ENCODE results near the gene CSMD2.

DNA sequence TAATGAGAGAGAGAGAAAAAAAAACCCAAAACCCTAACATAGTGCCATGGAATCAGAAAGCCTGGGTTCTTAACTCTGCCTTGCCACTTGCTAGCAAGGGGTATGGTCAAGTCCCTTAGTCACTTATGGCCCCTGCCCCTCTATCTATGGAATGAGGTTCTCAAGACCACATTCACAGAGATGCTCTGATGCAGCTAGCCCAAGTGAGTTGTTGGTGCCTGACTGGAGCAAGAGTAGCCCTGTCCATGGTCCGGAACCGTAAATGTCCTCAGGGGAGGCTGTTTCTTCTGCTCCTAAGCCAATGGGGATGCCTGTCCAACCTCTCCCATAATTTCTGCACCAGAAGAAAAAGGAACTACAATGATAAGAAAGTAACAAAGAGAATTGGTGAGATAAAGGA, 56.8 kb downstream of the CSMD2 start:
- TF ChIP-seq, protein P1, sequence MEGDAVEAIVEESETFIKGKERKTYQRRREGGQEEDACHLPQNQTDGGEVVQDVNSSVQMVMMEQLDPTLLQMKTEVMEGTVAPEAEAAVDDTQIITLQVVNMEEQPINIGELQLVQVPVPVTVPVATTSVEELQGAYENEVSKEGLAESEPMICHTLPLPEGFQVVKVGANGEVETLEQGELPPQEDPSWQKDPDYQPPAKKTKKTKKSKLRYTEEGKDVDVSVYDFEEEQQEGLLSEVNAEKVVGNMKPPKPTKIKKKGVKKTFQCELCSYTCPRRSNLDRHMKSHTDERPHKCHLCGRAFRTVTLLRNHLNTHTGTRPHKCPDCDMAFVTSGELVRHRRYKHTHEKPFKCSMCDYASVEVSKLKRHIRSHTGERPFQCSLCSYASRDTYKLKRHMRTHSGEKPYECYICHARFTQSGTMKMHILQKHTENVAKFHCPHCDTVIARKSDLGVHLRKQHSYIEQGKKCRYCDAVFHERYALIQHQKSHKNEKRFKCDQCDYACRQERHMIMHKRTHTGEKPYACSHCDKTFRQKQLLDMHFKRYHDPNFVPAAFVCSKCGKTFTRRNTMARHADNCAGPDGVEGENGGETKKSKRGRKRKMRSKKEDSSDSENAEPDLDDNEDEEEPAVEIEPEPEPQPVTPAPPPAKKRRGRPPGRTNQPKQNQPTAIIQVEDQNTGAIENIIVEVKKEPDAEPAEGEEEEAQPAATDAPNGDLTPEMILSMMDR (IDR thresholded peaks at IDR 0.05), result no peak
- no peak for TF ChIP-seq POLR2A (IDR thresholded peaks at IDR 0.05)
